ENCODE results near the gene RIC8B.
"Not testable (repeated sequence)": the region's sequence is repeated elsewhere in the genome, so short reads cannot be mapped to it uniquely, and the experiment has no call there.

The RIC8B gene

DNA sequence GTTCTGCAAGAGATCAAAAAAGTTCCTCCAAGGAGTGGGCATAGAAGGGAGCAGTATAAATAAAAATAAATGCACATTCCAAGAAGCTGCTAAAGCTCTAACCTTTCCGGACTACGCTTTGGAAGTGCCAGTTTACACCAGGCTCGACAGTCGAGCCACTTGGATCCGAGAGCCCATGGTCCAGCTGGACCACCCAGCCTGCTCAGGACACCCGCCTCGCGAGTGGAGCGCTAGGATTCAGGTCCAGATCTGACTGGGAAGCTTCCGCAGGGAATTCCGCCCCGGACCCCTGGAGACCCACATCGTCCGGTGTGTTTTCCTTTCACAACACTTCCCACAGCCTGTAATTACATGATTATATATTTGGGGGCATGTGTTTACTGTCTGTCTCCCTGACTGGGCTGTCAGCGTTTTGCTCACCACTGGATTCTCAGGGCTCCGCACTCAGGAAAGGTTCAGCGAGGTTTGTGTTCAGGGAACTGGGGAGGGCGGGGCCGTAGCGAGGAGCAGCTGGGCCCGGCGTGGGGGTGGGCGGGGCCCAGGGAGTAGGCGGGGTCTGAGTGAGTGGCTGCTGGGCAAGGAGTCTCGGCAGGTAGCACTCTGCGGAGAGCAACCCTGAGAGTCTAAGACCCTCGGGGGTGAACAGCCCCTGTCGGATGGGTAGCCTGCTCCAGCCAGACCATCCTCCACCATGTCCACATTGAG, 128.9 kb downstream of the RIC8B start:
- peak; percentile 91 for ATAC-seq
- peak; percentile 81 for DNase-seq

DNA sequence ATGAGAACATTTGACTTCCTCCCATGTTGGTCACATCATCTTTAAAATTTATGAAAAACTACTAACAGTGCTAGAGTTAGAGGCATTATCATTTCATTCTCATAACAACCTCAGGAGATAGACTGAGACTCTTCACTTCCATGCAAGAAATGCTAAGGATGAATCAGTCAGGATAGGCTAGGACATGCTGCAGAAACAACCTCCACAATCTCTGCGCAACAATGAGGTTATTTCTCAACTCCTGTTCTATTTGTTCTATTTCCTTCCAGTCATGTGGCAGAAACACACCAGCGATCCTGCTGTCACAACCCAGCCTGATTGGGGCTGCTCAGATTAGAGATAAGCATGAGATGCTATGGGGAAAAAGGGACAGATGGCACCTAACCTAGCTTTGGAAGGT, 132.2 kb downstream of the RIC8B start:
- no peak for ATAC-seq
- no peak for DNase-seq

DNA sequence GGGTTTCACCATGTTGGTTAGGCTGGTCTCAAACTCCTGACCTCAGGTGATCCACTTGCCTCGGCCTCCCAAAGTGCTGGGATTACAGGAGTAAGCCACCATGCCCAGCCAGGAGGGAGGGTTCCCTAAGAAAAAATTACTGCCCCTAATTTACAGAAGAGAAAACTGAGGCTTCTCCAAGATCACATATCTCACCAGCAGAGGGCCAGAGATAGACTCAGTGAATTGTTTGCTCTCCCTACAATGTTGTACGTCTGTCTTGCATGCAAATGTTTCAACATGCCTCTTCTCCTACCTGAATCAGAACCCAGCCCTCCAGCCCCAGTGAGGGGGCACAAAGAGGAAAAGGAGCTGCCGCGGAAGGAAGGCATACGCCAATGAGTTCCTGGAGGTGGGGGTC, 132.9 kb downstream of the RIC8B start:
- ATAC-seq: no peak
- no peak for DNase-seq

DNA sequence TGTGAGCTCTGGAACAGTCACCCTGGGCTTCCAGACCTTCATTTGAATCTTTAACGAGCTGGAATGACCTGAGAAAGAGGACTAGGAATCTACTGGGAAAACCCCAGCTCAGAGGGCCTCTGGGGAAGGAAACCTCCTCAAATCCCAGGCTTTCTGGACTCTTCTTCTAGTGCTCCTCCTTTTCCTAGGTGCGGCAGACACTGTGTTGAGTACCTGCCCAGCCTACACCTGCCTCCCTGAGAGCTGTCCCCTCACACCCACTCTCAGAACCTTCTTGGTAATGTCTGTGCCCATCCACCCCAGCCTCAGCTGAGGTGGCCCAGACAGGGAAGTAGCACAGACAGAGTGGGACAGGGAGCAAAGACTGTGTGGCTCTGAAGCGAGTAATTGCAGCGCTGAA, 133.4 kb downstream of the RIC8B start:
- ATAC-seq (no peak), DNase-seq (no peak)

DNA sequence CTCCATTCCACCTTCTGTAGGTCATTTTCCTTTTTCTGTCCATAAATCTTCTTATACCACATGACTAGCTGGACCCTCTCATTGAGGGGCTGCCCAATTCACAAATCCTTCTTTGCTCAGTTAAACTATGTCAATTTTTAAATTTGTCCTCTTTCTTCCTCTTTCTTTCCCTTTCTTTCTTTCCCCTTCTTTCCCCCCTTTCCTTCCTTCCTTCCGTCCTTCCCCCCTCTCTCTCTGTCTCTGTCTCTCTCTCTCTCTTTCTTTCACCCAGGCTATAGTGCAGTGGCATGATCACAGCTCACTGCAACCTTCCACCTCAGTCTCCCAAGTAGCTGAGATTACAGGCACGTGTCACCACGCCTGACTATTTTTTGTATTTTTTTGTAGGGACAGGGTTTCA, 134.1 kb downstream of the RIC8B start:
- DNase-seq (no peak), ATAC-seq (no peak)

DNA sequence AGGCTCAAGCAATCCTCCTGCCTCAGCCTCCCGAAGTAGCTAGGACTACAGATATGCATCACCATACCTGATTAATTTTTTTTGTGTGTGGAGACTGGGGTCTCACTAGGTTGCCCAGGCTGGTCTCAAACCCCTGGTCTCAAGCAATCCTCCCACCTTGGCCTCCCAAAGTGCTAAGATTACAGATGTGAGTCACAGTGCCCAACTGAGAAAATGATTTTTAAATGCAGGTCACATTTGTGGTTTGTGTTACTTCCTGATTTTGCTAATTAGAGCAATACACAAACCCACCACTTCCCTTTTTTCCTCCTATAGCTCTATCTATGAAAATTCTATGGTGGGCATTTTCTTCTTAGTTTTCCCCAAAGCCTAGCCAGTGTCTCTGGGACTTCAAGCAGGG, 135.7 kb downstream of the RIC8B start:
- ATAC-seq: peak; percentile 44
- no peak for DNase-seq

DNA sequence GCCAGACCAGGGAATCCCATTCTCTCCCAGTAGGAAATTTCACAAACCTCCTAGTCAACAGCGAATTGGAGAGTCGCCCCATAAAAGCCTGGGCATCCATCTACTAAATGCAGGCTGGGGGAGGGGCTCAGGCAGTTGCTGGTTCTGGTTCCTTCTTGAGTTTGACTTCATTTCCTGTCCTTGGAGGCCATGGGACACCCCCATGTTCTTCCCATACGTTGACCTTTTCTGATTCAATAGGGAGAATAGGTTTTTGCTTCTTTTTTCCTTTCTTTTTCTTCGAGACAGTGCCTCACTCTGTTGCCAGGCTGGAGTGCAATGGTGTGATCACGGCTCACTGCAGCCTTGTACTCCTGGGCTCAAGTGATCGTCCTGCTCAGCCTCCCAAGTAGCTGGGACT, 137.1 kb downstream of the RIC8B start:
- DNase-seq (no peak), ATAC-seq (no peak)

DNA sequence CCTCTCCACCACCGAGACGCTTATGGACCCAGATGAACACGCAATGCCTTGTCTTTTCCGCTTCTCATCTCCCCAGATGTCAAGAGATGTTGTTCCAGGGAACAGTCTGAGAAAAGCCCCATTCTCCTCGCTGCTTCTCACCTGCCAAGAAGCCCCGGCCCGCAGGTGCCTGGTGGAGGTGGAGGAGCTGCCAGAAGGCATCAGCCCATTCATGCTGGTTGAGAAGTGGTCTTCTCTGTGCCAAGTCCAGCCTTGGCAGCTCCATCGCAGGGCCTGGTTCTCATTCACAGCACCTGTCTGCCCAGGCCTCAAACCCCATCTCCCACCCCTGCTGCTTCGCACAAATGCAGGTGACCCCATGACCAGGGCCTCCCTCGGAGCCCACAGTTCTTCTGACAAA, 139.0 kb downstream of the RIC8B start:
- no peak for DNase-seq
- ATAC-seq: no peak

DNA sequence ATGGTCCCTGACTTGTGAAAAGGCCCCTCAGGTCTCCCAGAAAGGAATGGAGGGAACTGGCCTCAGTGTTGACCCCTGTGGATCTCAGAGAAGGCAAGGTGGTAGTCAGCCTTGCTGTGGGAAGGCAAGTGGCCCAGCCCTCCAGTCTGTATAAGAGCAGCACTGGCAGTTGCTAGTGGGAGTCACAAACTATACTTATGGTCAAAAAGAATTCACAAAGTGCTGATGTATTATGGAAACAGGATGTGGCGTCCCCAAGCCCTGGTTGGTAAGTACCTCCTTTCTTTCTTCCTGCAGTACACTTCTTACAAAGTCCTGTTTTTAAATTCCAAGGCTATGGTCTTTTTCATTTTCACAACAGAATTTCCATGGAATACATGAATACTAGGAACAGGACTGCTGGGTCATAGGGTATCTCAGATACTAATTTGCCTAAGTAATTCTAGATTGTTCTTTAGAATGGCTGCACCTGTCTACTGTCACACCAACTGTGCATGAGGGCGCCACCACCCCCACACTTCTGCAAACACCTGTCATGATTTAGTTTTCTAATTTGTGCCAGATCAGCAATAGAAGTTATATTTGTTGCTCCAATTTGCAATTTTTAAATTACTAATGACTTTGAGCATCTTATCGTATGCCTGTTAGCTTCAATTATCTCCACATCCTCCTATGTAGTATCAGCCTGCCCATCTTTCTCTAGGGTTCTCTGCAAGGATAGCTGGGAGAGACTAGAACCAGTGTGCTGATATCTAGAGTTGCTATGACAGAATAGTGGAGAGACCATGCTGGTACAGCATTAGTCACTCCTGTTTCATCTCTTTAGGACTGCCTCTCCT, 140.5 kb downstream of the RIC8B start:
- ATAC-seq (peak; percentile 81), DNase-seq (peak; percentile 17)

DNA sequence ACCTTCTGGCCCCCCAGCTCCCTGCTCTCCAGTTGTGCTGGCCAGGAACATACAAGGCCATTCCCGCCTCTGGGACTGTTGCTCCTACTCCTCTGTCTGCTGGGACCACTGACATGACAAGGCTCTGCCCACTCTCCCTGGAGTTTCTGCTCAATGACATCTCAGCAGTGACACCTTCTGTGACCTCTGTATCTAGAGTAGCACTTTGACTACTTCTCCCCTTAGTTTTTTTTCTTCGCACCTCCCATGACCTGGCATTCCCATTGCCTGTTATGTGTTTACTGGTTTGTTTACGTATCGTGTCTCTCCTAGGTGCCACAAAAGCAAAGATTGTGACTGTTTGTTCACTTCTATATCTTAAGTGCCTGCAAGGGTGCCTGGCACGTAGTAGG, 141.1 kb downstream of the RIC8B start:
- DNase-seq: no peak
- ATAC-seq: peak; percentile 16

DNA sequence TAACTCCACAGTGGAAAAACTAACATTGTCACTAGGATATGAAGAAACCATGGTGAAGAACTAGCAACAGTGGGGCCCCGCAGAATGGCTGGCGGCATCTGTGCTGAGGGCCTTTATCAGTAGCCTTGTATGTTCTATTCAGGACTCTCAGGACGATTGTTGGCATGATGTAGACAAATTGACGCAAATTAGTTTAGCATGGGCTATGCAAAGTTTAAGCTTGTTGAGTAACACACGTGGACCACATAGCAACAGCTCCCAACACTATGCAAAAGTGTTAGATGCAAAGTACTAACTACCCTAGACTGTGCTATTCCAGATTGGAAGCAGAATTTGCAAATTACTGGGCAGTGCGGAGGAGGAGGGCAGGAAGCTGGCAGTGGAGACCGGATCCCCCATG, 143.0 kb downstream of the RIC8B start:
- no peak for ATAC-seq
- DNase-seq: no peak

DNA sequence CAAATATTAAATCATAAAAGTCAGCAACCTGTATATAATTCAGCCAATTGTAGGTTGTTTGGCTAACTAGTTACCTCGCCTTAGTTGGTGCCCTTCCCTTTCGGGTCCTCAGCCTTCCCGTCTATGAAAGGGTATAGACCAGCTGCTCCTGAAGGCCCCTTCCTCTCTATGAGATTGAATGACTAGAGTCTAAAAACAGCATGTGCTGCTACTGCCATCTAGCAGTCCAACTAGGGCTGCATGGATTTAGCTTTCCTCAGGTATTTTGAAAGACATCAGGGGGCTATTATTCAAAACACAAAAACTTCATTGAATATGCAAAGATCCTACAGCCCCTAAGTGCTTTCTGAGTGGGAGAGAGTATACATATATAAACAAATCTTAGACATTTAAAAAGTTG, 144.3 kb downstream of the RIC8B start:
- DNase-seq (no peak), ATAC-seq (no peak)

DNA sequence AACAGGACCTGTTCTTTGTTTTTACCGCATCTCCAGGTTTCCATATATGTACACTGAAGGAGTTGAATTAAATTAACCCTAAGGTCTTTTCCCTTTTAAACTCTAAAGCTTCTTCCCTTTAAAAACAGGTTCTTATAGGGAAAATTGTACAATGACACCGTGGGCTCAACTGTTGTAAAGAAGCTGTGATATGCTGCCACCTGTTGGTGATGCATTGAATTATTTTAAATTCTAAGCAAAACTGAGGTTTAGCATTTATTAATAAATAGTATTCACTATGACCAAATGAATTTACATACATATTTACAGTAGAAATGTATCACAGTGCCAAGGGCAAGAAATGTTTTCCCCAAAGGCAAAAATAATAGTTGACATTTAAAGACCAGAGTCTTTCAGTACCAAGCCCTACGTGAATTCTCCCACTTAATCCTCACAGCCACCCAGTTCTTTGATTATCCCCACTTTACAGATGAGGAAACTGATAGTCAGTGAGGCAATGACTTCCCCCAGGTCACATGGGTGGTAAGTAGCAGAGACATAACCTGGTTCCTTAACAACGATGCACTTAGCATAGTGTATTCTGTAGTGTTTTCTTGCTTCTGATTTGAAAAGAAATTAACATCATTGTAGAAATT, 145.5 kb downstream of the RIC8B start:
- no peak for ATAC-seq

DNA sequence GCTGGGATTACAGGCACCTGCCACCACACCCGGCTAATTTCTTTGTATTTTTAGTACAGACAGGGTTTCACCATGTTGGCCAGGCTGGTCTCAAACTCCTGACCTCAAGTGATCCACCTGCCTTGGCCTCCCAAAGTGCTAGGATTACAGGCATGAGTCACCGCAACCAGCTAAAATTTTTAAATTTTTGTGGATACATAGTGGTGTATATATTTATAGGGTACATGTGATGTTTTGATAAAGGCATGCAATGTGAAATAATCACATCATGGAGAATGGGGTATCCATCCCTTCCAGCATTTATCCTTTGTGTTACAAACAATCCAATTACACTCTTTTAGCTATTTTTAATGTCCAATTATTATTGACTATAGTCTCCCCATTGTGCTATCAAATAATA, 147.5 kb downstream of the RIC8B start:
- ATAC-seq: not testable (repeated sequence)

More for the DNA sequence above, 145.5 kb downstream of the RIC8B start:
- DNase-seq: no peak

DNA sequence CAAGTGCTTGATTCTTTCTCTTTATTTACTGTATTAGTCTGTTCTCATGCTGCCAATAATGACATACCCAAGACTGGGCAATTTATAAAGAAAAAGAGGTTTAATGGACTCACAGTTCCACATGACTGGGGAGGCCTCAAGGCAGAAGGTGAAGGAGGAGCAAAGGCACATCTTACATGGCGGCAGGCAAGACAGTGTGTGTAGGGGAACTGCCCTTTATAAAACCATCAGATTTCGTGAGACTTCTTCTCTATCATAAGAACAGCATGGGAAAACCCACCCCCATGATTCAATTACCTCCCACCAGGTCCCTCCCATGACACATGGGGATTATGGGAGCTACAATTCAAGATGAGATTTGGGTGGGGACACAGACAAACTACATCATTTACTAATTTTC, 149.1 kb downstream of the RIC8B start:
- DNase-seq, ATAC-seq: not testable (repeated sequence)

More for the DNA sequence above, 147.5 kb downstream of the RIC8B start:
- not testable (repeated sequence) for DNase-seq

DNA sequence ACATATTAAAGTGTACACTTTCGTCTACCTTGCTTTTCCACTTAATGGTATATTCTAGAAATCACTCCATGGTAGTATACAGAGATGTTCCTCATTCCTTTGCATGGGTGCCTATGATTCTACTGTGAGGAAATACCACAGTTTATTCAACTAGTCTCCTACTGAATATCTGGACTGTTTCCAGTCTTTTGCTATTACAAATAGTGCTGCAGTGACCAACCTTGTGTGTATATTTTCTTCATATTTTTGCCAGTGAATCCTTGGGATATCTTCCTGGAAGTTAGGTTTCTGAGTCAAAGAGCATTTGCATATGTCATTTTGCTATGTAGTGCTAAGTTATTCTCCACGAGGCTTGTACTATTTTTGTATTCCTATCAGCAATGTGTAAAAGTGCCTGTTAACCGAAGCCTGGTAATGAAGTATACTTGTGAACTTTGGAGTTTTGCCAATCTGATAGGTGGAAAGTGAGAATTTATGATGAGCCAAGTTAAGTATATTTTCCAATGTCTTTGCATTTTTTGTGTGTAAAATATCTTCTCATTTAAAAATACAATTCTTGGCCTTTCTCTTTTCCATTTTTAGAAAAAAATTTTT, 149.9 kb downstream of the RIC8B start:
- DNase-seq (no peak), ATAC-seq (no peak)

DNA sequence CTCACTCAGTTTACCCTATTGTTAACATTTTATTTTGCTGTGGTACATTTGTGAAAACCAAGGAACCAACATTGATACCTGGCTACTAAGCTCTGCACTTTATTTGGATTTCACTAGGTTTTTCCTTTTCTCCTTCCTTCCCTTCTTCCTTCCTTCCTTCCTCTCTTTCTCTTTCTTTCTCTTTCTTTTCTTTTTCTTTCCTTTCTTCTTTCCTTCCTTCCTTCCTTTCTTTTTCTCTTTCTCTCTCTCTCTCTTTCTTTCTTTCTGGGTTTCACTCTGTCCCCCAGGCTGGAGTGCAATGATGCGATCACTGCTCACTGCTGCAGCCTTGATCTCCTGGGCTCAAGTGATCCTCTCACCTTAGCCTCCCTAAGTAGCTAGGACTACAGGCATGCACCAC, 152.2 kb downstream of the RIC8B start:
- ATAC-seq (no peak), DNase-seq (no peak)

DNA sequence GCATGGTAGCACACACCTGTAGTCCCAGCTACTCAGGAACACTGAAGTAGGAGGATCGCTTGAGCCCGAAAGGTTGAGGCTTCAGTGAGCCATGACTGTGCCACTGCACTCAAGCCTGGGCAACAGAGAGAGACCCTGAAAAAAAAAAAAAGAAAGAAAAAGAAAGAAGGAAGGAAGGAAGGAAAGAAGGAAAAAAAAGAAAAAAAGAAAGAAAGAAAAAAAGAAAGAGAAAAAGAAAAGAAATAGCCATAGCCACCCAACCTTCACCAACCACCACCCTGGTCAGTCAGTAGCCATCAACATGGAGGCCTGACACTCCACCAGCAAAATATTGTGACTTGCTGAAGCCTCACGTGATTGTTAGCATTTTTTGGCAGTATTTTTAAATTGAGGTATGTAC, 159.8 kb downstream of the RIC8B start:
- DNase-seq (no peak), ATAC-seq (no peak)
